ENCODE results near the gene VCAN.

DNA sequence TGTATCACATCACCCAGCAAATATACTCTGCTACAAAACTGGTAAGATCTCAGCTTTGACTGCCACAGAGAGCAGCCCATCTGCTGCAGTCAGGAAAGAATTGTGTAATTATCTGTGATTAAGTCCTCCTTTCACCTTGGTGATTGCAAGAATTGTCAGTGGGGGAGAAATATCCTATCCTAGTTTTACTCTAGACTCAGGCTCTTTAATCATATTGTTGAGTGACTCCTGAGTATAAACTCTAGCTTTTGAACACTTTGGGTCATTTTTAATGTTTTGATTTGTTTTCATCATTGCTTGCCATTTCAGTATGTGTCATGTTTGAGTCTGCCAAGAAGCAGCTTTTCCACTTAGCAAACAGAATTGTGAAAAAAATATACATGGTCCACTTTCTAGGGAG is 32.1 kb downstream of the VCAN start:
- TF ChIP-seq CTCF (IDR thresholded peaks at IDR 0.05; ENCODE audit: insufficient read depth, low read depth, low read length) (no peak), EZH2 (IDR thresholded peaks at IDR 0.05; ENCODE audit: insufficient read depth, low read length) (no peak)

Data from astrocyte (in vitro differentiated cells and primary cell).